Measurements from ENCODE around the gene ARSK.
"Not testable (repeated sequence)": the region's sequence is repeated elsewhere in the genome, so short reads cannot be mapped to it uniquely, and the experiment has no call there.

The ARSK gene

GRCh38 chr5:95631255-95631958 is 76.5 kb downstream of the ARSK start:
- H4K91ac ChIP-seq (ENCODE audit: low read length): no peak overlapping the region
- peak overlapping the region; percentile 65 for H3K27ac ChIP-seq (ENCODE audit: low read length, poor library complexity, severe bottlenecking)
- no CpG with 5 or more reads among the region's 2 CpGs for WGBS
- H3K36me3 ChIP-seq (ENCODE audit: control insufficient read depth in 1 of 2, insufficient read depth in 2 of 2, low read depth in 1 of 2, low read length in 2 of 2): no peaks in the 10 kb centered on the region
- no peak overlapping the region for H3K4ac ChIP-seq (ENCODE audit: low read depth in 1 of 2, low read length in 2 of 2)
- H4K8ac ChIP-seq (ENCODE audit: low read length): no peak overlapping the region
- H2BK15ac ChIP-seq (ENCODE audit: low read depth, poor library complexity, severe bottlenecking): no peak overlapping the region
- no peaks in the 10 kb centered on the region for H3K79me1 ChIP-seq (replicated peaks; ENCODE audit: low read length, poor library complexity, severe bottlenecking)
- no peak overlapping the region for H3K4me2 ChIP-seq (ENCODE audit: low read length, poor library complexity, severe bottlenecking)
- no peak overlapping the region for H2BK12ac ChIP-seq (ENCODE audit: low read length in 2 of 2)
- peak; percentile 82 for DNase-seq
- H2BK5ac ChIP-seq (ENCODE audit: low read depth, low read length, poor library complexity, severe bottlenecking): no peak overlapping the region
- H2AK5ac ChIP-seq (ENCODE audit: low read length, severe bottlenecking): no peak overlapping the region
- H3K9ac ChIP-seq (ENCODE audit: low read length): peak overlapping the region; percentile 44
- peaks cover 2% of the 10 kb centered on the region for H3K4me1 ChIP-seq (ENCODE audit: control insufficient read depth, insufficient read depth, low read depth, low read length)
- no peak overlapping the region for H3K18ac ChIP-seq (ENCODE audit: low read depth in 1 of 2, low read length in 2 of 2)
- H3K14ac ChIP-seq (ENCODE audit: low read length in 2 of 2): no peak overlapping the region
- H3K27me3 ChIP-seq (ENCODE audit: control insufficient read depth in 1 of 2, insufficient read depth in 1 of 2, low read length in 2 of 2): no peaks in the 10 kb centered on the region
- H2AFZ ChIP-seq (ENCODE audit: low read depth, low read length): no peak overlapping the region
- no peak overlapping the region for H2BK120ac ChIP-seq (ENCODE audit: low read depth, low read length)
- no peaks in the 10 kb centered on the region for H3K9me3 ChIP-seq (ENCODE audit: control insufficient read depth, low read length)
- H3K23ac ChIP-seq (ENCODE audit: low read length in 2 of 2): no peak overlapping the region
- peak overlapping the region in 1 of 2 experiments; percentile 1 for H3K4me3 ChIP-seq (ENCODE audit: insufficient read depth in 1 of 2, low read depth in 1 of 2, low read length in 2 of 2)

GRCh38 chr5:95631991-95632675 is 77.2 kb downstream of the ARSK start:
- Histone ChIP-seq H3K4me2 (ENCODE audit: low read length, poor library complexity, severe bottlenecking) (no peak overlapping the region), H2BK5ac (ENCODE audit: low read depth, low read length, poor library complexity, severe bottlenecking) (no peak overlapping the region), H2AK5ac (ENCODE audit: low read length, severe bottlenecking) (no peak overlapping the region), H4K91ac (ENCODE audit: low read length) (no peak overlapping the region), H3K27me3 (ENCODE audit: control insufficient read depth in 1 of 2, insufficient read depth in 1 of 2, low read length in 2 of 2) (no peaks in the 10 kb centered on the region), H2BK15ac (ENCODE audit: low read depth, poor library complexity, severe bottlenecking) (no peak overlapping the region), H3K14ac (ENCODE audit: low read length in 2 of 2) (no peak overlapping the region), H3K4me3 (ENCODE audit: insufficient read depth in 1 of 2, low read depth in 1 of 2, low read length in 2 of 2) (peak overlapping the region in 1 of 2 experiments; percentile 1), H3K9me3 (ENCODE audit: control insufficient read depth, low read length) (no peaks in the 10 kb centered on the region), H2AFZ (ENCODE audit: low read depth, low read length) (peak overlapping the region; percentile 33), H3K36me3 (ENCODE audit: control insufficient read depth in 1 of 2, insufficient read depth in 2 of 2, low read depth in 1 of 2, low read length in 2 of 2) (no peaks in the 10 kb centered on the region), H2BK120ac (ENCODE audit: low read depth, low read length) (no peak overlapping the region), H3K9ac (ENCODE audit: low read length) (peak overlapping the region; percentile 44), H3K23ac (ENCODE audit: low read length in 2 of 2) (no peak overlapping the region), H3K4ac (ENCODE audit: low read depth in 1 of 2, low read length in 2 of 2) (no peak overlapping the region), H2BK12ac (ENCODE audit: low read length in 2 of 2) (no peak overlapping the region), H3K27ac (ENCODE audit: low read length, poor library complexity, severe bottlenecking) (peak overlapping the region; percentile 39), H3K79me1 (replicated peaks; ENCODE audit: low read length, poor library complexity, severe bottlenecking) (no peaks in the 10 kb centered on the region), H3K18ac (ENCODE audit: low read depth in 1 of 2, low read length in 2 of 2) (peak overlapping the region in 1 of 2 experiments; percentile 26), H3K4me1 (ENCODE audit: control insufficient read depth, insufficient read depth, low read depth, low read length) (peaks cover 2% of the 10 kb centered on the region), H4K8ac (ENCODE audit: low read length) (no peak overlapping the region)
- DNase-seq: peak; percentile 61
- 83% methylated on average over 4 of the region's 4 CpGs for WGBS

- not testable (repeated sequence) for H3K4me3 ChIP-seq (ENCODE audit: insufficient read depth in 1 of 2, low read depth in 1 of 2, low read length in 2 of 2); H3K4me2 ChIP-seq (ENCODE audit: low read length, poor library complexity, severe bottlenecking); H3K23ac ChIP-seq (ENCODE audit: low read length in 2 of 2); H3K4ac ChIP-seq (ENCODE audit: low read depth in 1 of 2, low read length in 2 of 2); H2AK5ac ChIP-seq (ENCODE audit: low read length, severe bottlenecking); H2AFZ ChIP-seq (ENCODE audit: low read depth, low read length); DNase-seq; H4K8ac ChIP-seq (ENCODE audit: low read length); H3K9ac ChIP-seq (ENCODE audit: low read length); H2BK120ac ChIP-seq (ENCODE audit: low read depth, low read length); H4K91ac ChIP-seq (ENCODE audit: low read length); H2BK15ac ChIP-seq (ENCODE audit: low read depth, poor library complexity, severe bottlenecking); H3K14ac ChIP-seq (ENCODE audit: low read length in 2 of 2); H2BK12ac ChIP-seq (ENCODE audit: low read length in 2 of 2); H3K18ac ChIP-seq (ENCODE audit: low read depth in 1 of 2, low read length in 2 of 2); H3K4me1 ChIP-seq (ENCODE audit: control insufficient read depth, insufficient read depth, low read depth, low read length); H3K36me3 ChIP-seq (ENCODE audit: control insufficient read depth in 1 of 2, insufficient read depth in 2 of 2, low read depth in 1 of 2, low read length in 2 of 2); H2BK5ac ChIP-seq (ENCODE audit: low read depth, low read length, poor library complexity, severe bottlenecking); H3K9me3 ChIP-seq (ENCODE audit: control insufficient read depth, low read length); H3K27me3 ChIP-seq (ENCODE audit: control insufficient read depth in 1 of 2, insufficient read depth in 1 of 2, low read length in 2 of 2); H3K79me1 ChIP-seq (replicated peaks; ENCODE audit: low read length, poor library complexity, severe bottlenecking); H3K27ac ChIP-seq (ENCODE audit: low read length, poor library complexity, severe bottlenecking)
- 100% methylated on average over 2 of the region's 2 CpGs for WGBS
These were observed 78.0 kb downstream of the ARSK start for GRCh38 chr5:95632942-95633341.

- no peak overlapping the region for H3K9ac ChIP-seq (ENCODE audit: low read length)
- no peak overlapping the region for H2BK15ac ChIP-seq (ENCODE audit: low read depth, poor library complexity, severe bottlenecking)
- 95% methylated on average over 3 of the region's 3 CpGs for WGBS
- H4K91ac ChIP-seq (ENCODE audit: low read length): no peak overlapping the region
- no peak overlapping the region for H3K4me2 ChIP-seq (ENCODE audit: low read length, poor library complexity, severe bottlenecking)
- H2AK5ac ChIP-seq (ENCODE audit: low read length, severe bottlenecking): no peak overlapping the region
- no peaks in the 10 kb centered on the region for H3K79me1 ChIP-seq (replicated peaks; ENCODE audit: low read length, poor library complexity, severe bottlenecking)
- H3K14ac ChIP-seq (ENCODE audit: low read length in 2 of 2): no peak overlapping the region
- DNase-seq: no peak
- H3K18ac ChIP-seq (ENCODE audit: low read depth in 1 of 2, low read length in 2 of 2): no peak overlapping the region
- H2BK120ac ChIP-seq (ENCODE audit: low read depth, low read length): no peak overlapping the region
- H3K36me3 ChIP-seq (ENCODE audit: control insufficient read depth in 1 of 2, insufficient read depth in 2 of 2, low read depth in 1 of 2, low read length in 2 of 2): no peaks in the 10 kb centered on the region
- no peak overlapping the region for H3K27ac ChIP-seq (ENCODE audit: low read length, poor library complexity, severe bottlenecking)
- H2AFZ ChIP-seq (ENCODE audit: low read depth, low read length): no peak overlapping the region
- no peak overlapping the region for H3K4me3 ChIP-seq (ENCODE audit: insufficient read depth in 1 of 2, low read depth in 1 of 2, low read length in 2 of 2)
- H3K27me3 ChIP-seq (ENCODE audit: control insufficient read depth in 1 of 2, insufficient read depth in 1 of 2, low read length in 2 of 2): no peaks in the 10 kb centered on the region
- H3K23ac ChIP-seq (ENCODE audit: low read length in 2 of 2): no peak overlapping the region
- no peaks in the 10 kb centered on the region for H3K9me3 ChIP-seq (ENCODE audit: control insufficient read depth, low read length)
- no peak overlapping the region for H3K4ac ChIP-seq (ENCODE audit: low read depth in 1 of 2, low read length in 2 of 2)
- H2BK12ac ChIP-seq (ENCODE audit: low read length in 2 of 2): no peak overlapping the region
- no peak overlapping the region for H4K8ac ChIP-seq (ENCODE audit: low read length)
- peaks cover 2% of the 10 kb centered on the region for H3K4me1 ChIP-seq (ENCODE audit: control insufficient read depth, insufficient read depth, low read depth, low read length)
- no peak overlapping the region for H2BK5ac ChIP-seq (ENCODE audit: low read depth, low read length, poor library complexity, severe bottlenecking)
These were observed 78.8 kb downstream of the ARSK start for GRCh38 chr5:95633671-95634070.
